CD14-positive monocyte (primary cell): ENCODE results near the gene CACNA1D. TPM values are rescaled to one million over a fixed set of nuclear protein-coding genes. Genes with fewer than 3 reads are reported as not detected.

Experiments
- DNase-seq, 3 donors: peaks; one replicate each; pipeline ENCODE4 v3.0.0-alpha.2; 2011 to 2022
- H2AFZ ChIP-seq: 2 replicates; pipeline ENCODE4 v1.6.0; 2012; ENCODE audit warnings: mild to moderate bottlenecking, low read depth, low read length, inconsistent platforms; ENCODE audit not compliant: insufficient read depth, poor library complexity, severe bottlenecking
- H3K27ac ChIP-seq, 2 donors: 1 replicate in 1 of 2; 2 replicates in 1 of 2; pipeline ENCODE4 v1.5.1; 2012 to 2013; ENCODE audit warnings: low read length in 2 of 2, control low read depth in 1 of 2, inconsistent platforms in 1 of 2, low read depth in 1 of 2, mild to moderate bottlenecking in 1 of 2
- H3K27me3 ChIP-seq, 2 donors: one replicate each; pipeline versions ENCODE4 v1.6.0 to v1.6.1; 2011 to 2013; ENCODE audit warnings: low read length in 2 of 2; ENCODE audit not compliant: control insufficient read depth in 2 of 2, insufficient read depth in 2 of 2
- H3K36me3 ChIP-seq, 2 donors: replicated peaks in 1 of 2; 1 replicate in 1 of 2; 2 replicates in 1 of 2; pipeline versions ENCODE4 v1.5.1 to v1.6.1; 2012 to 2013; ENCODE audit warnings: low read length in 2 of 2, control low read depth in 1 of 2, inconsistent platforms in 1 of 2, mild to moderate bottlenecking in 1 of 2; ENCODE audit not compliant: insufficient read depth in 2 of 2, control insufficient read depth in 1 of 2
- H3K4me1 ChIP-seq, 2 donors: 1 replicate in 1 of 2; 2 replicates in 1 of 2; pipeline versions ENCODE4 v1.5.1 to v1.6.1; 2012 to 2013; ENCODE audit warnings: low read length in 2 of 2, control low read depth in 1 of 2, inconsistent platforms in 1 of 2, mild to moderate bottlenecking in 1 of 2, moderate library complexity in 1 of 2; ENCODE audit not compliant: insufficient read depth in 2 of 2, control insufficient read depth in 1 of 2
- H3K4me2 ChIP-seq: replicated peaks from 2 replicates; pipeline ENCODE3; 2012; ENCODE audit warnings: low read length, moderate library complexity, mild to moderate bottlenecking; ENCODE audit not compliant: poor library complexity, severe bottlenecking; ENCODE audit errors: extremely low read depth
- H3K4me3 ChIP-seq, 3 experiments: fragments of 200-600 bp in 1 of 3; sonication (generic) in 1 of 3; replicated peaks in 1 of 3; 1 replicate in 2 of 3; 2 replicates in 1 of 3; pipeline ENCODE4 v1.5.1; 2011 to 2013; ENCODE audit warnings: low read length in 3 of 3, mild to moderate bottlenecking in 3 of 3, control low read depth in 2 of 3, low read depth in 2 of 3, inconsistent platforms in 1 of 3, moderate library complexity in 1 of 3
- H3K79me2 ChIP-seq: 2 replicates; pipeline ENCODE4 v1.6.0; 2012; ENCODE audit warnings: mild to moderate bottlenecking, control low read depth, inconsistent platforms, low read length, moderate library complexity; ENCODE audit not compliant: insufficient read depth
- H3K9ac ChIP-seq: 2 replicates; pipeline ENCODE4 v1.6.0; 2017; ENCODE audit warnings: low read length, mild to moderate bottlenecking; ENCODE audit not compliant: insufficient read depth, poor library complexity, severe bottlenecking
- H3K9me3 ChIP-seq, 2 donors: replicated peaks in 1 of 2; 1 replicate in 1 of 2; 2 replicates in 1 of 2; pipeline versions ENCODE4 v1.5.1 to v1.6.1; 2012 to 2013; ENCODE audit warnings: low read length in 2 of 2, control low read depth in 1 of 2; ENCODE audit not compliant: control insufficient read depth in 1 of 2, insufficient read depth in 1 of 2
- H4K20me1 ChIP-seq: 2 replicates; pipeline ENCODE4 v1.6.0; 2012; ENCODE audit warnings: mild to moderate bottlenecking, low read length, control low read depth, moderate library complexity; ENCODE audit not compliant: insufficient read depth
- H3K27ac Mint-ChIP-seq, 7 donors: one replicate each; pipeline ENCODE4 v1.8.0; 2020; ENCODE audit warnings: mild to moderate bottlenecking in 7 of 7, mixed read lengths in 7 of 7, moderate library complexity in 6 of 7, inconsistent platforms in 2 of 7
- H3K27me3 Mint-ChIP-seq, 3 donors: one replicate each; pipeline ENCODE4 v1.8.0; 2021 to 2022; ENCODE audit warnings: low read depth in 3 of 3, mild to moderate bottlenecking in 3 of 3, mixed read lengths in 3 of 3, moderate library complexity in 3 of 3, inconsistent platforms in 1 of 3
- H3K36me3 Mint-ChIP-seq, 2 donors: one replicate each; pipeline ENCODE4 v1.8.0; 2020; ENCODE audit warnings: mixed read lengths in 2 of 2, inconsistent platforms in 1 of 2, mild to moderate bottlenecking in 1 of 2
- H3K4me1 Mint-ChIP-seq: one replicate; pipeline ENCODE4 v1.8.0; 2020; ENCODE audit warnings: mild to moderate bottlenecking, mixed read lengths
- H3K4me3 Mint-ChIP-seq, 2 donors: one replicate each; pipeline ENCODE4 v1.8.0; 2020; ENCODE audit warnings: mild to moderate bottlenecking in 2 of 2, mixed read lengths in 2 of 2, moderate library complexity in 1 of 2
- H3K9me3 Mint-ChIP-seq, 7 donors: one replicate each; pipeline ENCODE4 v1.8.0; 2020 to 2022; ENCODE audit warnings: mixed read lengths in 7 of 7, mild to moderate bottlenecking in 6 of 7, moderate library complexity in 6 of 7, inconsistent platforms in 2 of 7
- CTCF ChIP-seq: fragments of 200-600 bp; IDR thresholded peaks from one replicate; pipeline ENCODE4 v1.8.0; 2022; ENCODE audit warnings: antibody characterized with exemption, mild to moderate bottlenecking
- WGBS: methylation state at CpG from one replicate; pipeline ENCODE4 v1.1.5; 2013; ENCODE audit warnings: missing lambda C conversion rate; ENCODE audit not compliant: insufficient coverage; 5-methylcytosine and 5-hydroxymethylcytosine counted together
- intact Hi-C, 2 donors: fragments of 100-400 bp; cut with micrococcal nuclease; formaldehyde crosslinking; loops; one replicate each; pipeline versions ENCODE4 v1.15.0 to v1.15.1; 2023
- polyA plus RNA-seq, 3 donors: library from polyadenylated mRNA; depleted of rRNA in 1 of 3; unstranded in 2 of 3; stranded (reverse) in 1 of 3; fragments of 300-500 nt in 2 of 3; fragments of >200 nt in 1 of 3; fragmentation: Illumina TruSeq in 2 of 3; gene quantifications; 1 replicate in 2 of 3; 2 replicates in 1 of 3; pipeline ENCODE4 v1.2.3, GENCODE V29; 2012 to 2021

The CACNA1D gene
- polyA plus RNA-seq, 3 donors, result 0.29 to 1.2 (median 0.98) TPM

- H3K9me3 Mint-ChIP-seq, result peaks cover 0 to 3% (median 0%) of the 10 kb centered on the region in 7 donors
- H3K79me2 ChIP-seq, result no peaks in the 10 kb centered on the region
Measured at GRCh38 chr3:53577506-53577905, 83.1 kb downstream of the CACNA1D start.

GRCh38 chr3:53579636-53580035 lies 85.2 kb downstream of the CACNA1D start:
- Histone ChIP-seq H3K4me2 (no peak overlapping the region), H3K27ac (no peak overlapping the region), H3K4me3 (no peak overlapping the region), H3K4me1 (no peaks in the 10 kb centered on the region), H3K27me3 (no peaks in the 10 kb centered on the region), H4K20me1 (no peaks in the 10 kb centered on the region), H3K79me2 (no peaks in the 10 kb centered on the region), H2AFZ (no peak overlapping the region), H3K9me3 (no peaks in the 10 kb centered on the region), H3K9ac (no peak overlapping the region), H3K36me3 (no peaks in the 10 kb centered on the region)
- 94% methylated on average over 3 of the region's 3 CpGs for WGBS
- H3K27ac Mint-ChIP-seq, result no peak overlapping the region
- peaks cover 2 to 8% (median 6%) of the 10 kb centered on the region in 3 donors for H3K27me3 Mint-ChIP-seq
- DNase-seq, result no peak
- no peak overlapping the region for H3K4me3 Mint-ChIP-seq
- H3K9me3 Mint-ChIP-seq, result peaks cover 0 to 2% (median 0%) of the 10 kb centered on the region in 7 donors
- no peaks in the 10 kb centered on the region for H3K4me1 Mint-ChIP-seq
- TF ChIP-seq CTCF, result no peak
- intact Hi-C loops, result no loop called here
- H3K36me3 Mint-ChIP-seq, result no peaks in the 10 kb centered on the region

More at GRCh38 chr3:53577506-53577905, 83.1 kb downstream of the CACNA1D start:
- intact Hi-C loops, result no loop called here
- Histone ChIP-seq H3K4me2 (no peak overlapping the region), H3K4me1 (no peaks in the 10 kb centered on the region), H3K4me3 (no peak overlapping the region), H3K27me3 (no peaks in the 10 kb centered on the region), H3K9me3 (no peaks in the 10 kb centered on the region), H3K9ac (no peak overlapping the region), H4K20me1 (no peaks in the 10 kb centered on the region), H2AFZ (no peak overlapping the region), H3K27ac (no peak overlapping the region), H3K36me3 (no peaks in the 10 kb centered on the region)
- H3K4me3 Mint-ChIP-seq, result no peak overlapping the region
- no peaks in the 10 kb centered on the region for H3K4me1 Mint-ChIP-seq
- no peak overlapping the region for H3K27ac Mint-ChIP-seq
- TF ChIP-seq CTCF, result no peak
- DNase-seq, result no peak
- peaks cover 2 to 8% (median 4%) of the 10 kb centered on the region in 3 donors for H3K27me3 Mint-ChIP-seq
- no CpG with 5 or more reads among the region's 3 CpGs for WGBS
- no peaks in the 10 kb centered on the region for H3K36me3 Mint-ChIP-seq
